Fibroblast of the conjunctiva (primary cell): ENCODE results near the gene ZNF343.
A peak's percentile ranks its signal among the peaks of the same experiment; 100 is the strongest.

Experiments used
- DNase-seq: peaks from one replicate; pipeline ENCODE4 v3.0.0-alpha.2; 2010; ENCODE audit warnings: low read depth

The ZNF343 gene

DNA sequence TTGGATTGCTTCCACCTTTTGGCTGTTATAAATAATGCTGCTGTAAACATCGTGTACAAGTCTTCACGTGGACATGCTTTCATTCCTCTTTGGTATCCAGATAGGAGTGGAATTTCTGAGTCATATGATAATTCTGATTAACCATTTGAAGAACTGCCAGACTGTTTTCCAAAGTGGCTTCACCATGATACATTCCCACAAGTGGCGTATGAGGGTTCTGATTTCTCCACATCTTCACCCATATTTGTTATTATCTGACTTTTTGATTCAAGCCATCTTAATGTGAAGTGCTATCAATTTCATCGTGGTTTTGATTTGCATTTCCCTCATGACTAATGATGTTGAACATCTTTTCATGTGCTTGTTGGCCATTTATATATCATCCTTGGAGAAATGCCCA lies 35.2 kb downstream of the ZNF343 start:
- no peak for DNase-seq

DNA sequence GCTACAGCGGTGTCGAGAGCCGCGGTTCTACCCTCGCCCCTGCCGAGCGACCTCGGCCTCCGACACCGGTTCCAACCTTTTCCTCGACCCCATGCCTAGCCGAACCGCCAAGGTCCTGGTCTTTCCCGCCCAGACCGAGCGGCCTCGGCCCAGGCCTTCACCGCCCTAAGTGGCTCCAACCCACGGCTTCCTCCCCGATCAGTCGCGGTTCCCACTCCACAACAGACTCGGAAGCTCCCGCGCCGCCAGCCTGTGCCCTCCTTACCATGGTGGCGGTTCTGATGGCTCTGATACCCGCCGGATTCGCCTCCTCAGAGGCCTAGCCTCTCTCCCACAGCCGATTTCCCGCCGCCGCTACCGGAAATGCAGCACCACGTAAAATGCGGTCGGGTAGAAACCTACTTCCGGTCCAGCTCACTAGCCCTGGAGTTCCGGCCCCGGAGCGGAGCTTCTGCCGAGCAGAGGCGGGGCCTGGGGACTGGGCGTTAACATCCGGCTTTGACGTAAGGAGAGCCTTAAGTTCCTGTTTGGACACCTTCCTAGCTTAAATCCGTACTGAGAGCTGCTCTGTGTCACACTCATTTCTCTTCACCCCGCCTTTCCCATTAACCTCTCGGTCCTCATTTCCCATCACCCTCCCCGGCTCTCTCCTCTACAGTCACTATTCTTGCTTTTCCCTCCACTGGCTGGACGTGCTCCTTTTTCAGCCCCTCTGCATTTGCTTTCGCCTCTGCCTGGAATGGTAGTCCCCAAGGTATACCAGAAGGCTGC lies 38.1 kb downstream of the ZNF343 start, which contains the start of gene SNRPB:
SNRPB (minus strand) TSS at position 367 of the 771 bp plus-strand sequence; CDS start at position 268, 99 bp downstream.
- peak; percentile 98 for DNase-seq

DNA sequence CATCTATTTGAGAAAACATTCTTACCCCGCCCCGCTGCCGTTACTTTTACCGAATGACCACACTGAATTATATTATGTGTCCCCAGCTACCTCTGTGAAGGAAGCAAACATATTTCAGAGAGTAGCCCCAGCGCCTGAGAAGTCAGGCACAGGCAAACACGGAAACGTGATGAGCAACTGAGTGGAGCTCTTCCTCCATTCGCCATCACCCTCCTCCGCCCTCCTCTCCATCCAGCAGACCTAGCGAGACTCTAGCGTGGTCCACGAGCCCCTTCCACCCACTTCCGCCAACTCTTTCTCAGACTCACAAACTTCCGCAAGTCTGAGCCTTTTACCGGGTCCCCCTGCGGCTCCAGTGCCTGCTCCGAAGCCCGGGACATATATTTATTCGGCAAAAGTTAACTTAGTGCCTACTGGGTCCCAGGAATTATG lies 38.7 kb downstream of the ZNF343 start:
- no peak for DNase-seq

DNA sequence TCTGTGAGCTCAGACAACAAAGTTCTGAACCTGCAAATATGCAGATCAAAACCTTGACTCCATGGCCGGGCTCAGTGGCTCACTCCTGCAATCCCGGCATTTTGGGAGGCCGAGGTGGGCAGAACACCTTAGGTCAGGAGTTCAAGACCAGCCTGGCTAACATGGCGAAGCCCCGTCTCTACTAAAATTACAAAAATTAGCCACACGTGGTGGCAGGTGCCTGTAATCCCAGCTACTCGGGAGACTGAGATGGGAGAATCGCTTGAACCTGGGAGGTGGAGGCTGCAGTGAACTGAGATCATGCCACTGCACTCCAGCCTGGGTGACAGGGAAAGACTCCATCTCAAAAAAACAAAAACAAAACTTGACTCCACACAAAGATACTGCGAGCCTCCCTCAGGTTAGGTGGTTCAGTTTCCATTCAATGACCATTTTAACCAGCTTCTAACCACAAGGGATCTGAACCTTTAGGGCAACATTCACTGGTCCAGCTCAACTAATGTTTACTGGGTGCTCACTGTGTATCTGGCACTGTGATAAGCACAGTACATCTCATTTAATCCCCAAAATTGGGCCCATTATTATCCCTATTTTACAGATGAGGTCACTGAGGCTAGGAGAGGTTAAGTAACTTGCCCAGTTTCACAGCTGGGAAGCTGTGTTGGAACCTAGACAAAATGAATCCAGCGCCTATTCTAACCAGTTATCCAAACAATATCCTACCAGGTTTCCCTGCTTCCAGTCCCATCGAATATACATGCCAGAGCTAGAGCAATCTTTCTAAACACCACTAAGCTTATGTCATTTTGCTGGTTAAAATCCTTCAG lies 39.9 kb downstream of the ZNF343 start:
- no peak for DNase-seq

DNA sequence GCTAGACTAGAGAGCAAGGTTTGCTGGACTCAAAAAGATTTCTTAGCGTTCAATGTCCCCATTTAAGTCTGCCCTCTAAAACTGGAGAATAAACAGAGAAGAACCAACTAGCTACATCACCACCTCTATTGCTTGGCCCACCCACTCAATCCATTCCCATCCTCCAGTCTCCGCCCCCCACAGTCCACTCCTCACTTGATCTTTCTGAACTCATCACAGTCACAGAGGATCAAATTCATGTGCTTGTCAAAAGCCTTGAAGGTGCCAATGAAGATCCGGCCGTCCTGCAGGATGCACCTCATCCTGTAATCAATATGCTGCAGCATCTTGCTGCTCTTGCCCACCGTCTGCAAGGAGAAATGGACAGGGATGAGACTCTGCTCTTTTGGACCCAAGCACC lies 41.3 kb downstream of the ZNF343 start:
- DNase-seq: no peak

DNA sequence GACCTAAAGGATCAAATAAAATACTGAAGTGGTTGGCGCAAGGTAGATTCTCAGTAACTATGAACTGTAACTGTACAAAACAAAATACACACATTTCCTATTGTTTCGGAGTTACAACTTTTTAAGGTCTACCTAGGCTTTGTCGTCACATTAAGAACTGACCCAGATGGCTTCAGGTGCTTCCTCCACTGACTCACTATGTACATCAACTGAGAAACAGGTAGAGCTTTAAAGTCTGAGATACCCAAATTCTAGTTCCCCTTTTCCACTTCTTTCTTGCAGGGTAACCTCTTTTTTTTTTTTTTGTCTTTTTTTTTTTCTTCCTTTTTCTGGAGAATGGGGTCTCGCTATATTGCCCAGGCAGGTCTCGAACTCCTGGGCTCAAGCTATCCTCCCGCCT lies 43.6 kb downstream of the ZNF343 start:
- no peak for DNase-seq

DNA sequence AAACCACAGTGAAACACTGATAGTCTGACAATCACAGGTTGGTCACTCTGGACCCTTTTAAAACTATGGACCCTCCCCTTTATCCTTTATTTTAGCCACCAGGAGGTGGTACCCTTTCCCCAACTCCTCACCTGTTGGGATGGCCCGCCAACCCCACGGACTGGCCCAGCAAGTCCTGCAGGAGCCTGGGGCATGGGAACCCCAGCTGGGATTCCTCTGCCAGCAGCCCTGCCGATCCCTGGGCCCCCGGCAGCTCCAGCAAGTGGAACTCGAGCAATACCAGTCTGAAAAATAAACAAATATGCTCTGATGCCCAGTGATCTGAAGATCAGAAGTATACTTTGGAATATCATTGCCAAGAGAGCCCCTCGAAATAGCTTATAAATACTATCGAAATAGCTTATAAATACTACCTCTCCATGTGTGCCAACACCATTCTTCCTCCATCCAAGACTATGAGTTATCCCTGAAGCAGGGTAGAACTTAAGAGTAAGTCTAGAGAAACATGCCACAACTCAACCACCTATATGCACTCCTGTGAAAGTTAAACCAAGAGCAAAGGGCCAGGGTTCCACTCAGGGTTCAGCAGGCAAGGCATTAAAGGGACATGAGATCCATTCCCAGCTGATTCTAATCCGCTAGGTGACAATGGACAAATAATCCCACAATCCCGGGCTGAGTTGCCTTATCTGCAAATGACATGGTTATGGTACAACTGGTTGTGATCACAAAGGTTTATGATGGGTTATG lies 44.9 kb downstream of the ZNF343 start:
- DNase-seq: no peak

DNA sequence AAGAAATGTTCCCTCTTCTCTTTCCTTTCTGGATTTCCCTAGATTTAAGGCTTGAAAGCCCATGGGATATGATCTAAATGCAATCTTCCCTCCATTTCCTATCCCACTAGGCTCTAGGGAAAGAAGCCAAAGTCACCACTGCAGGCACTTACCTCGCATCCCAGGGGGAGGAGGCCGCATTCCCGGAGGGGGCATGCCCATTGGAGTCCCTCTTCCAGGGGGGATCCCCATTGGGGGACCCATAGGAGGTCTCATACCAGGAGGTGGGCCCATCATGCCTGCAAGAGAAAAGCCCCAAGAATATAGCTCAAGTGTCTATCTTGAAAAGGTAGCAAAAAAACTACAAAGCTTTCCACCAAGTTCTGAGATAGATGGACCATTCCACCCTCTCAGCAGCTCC lies 46.2 kb downstream of the ZNF343 start:
- no peak for DNase-seq

DNA sequence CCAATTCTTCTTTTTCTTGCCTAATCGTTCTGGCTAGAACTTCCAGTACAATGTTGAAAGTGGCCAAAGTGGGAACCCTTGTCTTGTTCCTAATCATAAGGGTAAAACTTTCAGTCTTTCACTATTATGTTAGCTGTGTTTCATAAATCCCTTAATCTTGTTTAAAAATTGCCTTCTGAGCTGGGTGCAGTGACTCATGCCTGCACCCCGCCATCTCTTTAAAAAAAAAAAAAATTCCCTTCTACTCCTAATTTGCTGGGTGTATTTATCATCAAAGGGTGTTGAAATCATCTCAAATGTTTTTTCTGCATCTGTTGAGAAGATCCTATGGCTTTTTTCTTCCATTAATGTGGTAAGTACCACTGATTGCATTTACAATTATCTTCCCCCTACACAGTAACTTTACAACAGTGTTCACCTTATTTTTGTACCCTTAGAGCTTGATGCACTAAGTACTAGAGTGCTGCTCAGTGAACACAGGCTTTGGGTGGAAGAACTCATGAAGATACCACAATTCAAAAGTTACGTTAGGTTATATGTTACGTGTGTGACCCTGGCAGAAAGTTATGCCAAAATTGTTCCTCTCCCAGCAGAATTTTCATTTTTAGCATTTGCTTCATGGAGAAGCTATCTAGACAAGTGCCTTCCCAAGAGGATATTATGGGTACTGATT lies 47.8 kb downstream of the ZNF343 start:
- DNase-seq: peak; percentile 36

DNA sequence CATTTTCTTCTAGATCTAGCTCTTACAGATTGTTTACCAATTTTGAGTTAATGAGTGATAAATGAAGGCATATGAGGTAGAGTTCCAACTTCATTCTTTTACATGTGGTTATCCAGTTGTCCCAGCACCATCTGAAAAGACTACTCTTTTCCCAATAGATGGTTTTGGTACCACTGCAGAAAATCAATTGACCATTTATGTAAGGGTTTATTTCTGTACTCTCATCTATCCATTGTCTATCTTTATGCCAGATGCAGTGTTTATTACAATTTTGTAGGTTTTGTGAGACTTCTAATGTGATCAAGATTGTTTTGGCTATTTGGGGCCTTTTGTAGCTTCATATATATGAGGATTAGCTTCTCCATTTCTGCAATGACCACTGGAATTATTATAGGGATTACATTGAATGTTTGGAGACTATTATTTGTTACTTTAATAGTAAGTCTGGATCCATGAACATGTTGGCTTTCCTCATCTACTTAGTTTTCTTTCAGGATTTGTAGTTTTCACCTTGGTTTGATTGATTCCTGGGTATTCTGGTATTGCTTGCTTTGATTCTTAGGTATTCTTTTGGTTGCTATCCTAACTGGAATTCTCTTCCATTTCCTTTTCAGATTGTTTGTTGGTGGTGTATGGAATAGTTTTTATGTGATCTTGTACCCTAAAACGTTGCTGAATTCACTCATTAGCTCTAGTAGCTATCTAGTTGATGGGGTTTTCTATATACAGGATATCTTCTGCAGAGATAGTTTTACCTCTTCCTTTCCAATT lies 48.5 kb downstream of the ZNF343 start:
- no peak for DNase-seq

DNA sequence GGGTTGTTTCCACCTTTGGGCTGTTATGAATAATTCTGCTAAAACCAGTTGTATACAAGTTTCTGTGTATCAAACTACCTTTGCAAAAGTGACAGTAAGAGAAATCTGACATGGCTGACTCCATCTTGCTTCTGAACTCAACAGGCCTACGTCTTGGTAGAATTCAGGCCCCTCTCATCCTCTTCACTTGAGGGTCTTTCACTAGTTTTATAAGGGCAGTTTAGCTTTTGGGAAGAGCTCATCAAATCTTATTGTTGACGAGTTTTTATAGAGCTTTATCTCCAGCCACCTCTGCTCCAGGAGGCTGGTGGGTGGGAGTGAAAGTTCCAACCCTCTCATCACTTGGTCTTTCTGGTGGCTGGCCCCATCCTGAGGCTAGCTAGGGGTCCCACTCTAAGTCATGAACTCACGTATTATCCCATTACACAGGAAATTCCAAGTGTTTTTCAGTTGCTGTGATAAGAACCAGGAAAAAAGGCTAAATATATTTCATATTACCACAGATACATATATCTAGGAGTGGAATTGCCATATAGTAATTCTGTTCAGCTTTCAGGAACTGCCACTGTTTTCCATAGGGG lies 49.7 kb downstream of the ZNF343 start:
- DNase-seq: no peak

DNA sequence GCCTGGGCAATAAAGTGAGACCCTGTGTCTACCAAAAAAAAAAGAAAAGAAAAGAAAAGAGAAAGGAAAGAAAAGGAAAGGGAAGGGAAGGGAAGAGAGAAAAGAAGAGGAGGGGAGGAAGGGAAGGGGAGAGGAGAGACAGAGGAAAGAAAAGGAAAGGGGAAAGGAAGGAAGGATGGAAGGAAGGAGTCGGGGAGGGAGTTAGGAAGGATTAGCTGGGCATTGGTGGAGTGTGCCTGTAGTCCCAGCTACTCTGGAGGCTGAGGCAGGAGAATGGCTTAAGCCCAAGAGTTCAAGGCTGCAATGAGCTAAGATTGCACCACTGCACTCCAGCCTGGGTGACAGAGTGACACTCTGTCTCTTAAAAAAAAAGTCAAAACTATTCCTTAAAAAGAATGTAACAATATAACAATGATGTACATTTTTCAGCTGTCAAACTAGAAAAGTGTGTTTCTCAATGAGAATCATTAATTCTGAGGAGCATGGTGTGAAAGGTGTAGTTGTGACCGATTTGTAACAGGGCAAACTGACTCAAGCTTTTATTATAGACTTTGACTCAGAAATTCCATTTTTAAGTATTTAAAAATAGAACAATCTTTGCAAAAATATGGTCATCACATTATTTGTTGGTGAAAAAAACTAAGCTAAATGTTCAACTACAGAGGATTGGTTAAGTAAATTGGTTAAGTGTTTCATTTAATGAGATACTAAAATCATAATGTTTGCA lies 52.8 kb downstream of the ZNF343 start:
- no peak for DNase-seq

DNA sequence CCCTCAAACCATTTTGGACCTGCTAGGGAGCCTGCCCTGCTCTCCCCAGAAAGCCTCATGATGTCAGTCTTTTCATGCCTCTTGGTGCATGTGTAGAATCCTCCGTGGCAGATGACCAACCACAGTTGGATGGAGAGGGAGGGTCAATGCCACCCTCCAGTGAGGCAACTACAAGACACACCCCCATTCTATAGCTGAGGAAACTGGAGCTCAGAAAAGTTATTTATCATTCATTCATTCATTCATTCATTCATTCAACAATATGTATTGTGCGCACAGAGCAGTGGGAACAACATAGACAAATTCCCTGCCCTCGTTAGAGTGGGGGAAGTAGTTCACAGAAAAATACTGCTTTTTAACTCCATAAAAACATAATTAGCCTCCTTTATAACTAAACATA lies 54.9 kb downstream of the ZNF343 start:
- DNase-seq: no peak

DNA sequence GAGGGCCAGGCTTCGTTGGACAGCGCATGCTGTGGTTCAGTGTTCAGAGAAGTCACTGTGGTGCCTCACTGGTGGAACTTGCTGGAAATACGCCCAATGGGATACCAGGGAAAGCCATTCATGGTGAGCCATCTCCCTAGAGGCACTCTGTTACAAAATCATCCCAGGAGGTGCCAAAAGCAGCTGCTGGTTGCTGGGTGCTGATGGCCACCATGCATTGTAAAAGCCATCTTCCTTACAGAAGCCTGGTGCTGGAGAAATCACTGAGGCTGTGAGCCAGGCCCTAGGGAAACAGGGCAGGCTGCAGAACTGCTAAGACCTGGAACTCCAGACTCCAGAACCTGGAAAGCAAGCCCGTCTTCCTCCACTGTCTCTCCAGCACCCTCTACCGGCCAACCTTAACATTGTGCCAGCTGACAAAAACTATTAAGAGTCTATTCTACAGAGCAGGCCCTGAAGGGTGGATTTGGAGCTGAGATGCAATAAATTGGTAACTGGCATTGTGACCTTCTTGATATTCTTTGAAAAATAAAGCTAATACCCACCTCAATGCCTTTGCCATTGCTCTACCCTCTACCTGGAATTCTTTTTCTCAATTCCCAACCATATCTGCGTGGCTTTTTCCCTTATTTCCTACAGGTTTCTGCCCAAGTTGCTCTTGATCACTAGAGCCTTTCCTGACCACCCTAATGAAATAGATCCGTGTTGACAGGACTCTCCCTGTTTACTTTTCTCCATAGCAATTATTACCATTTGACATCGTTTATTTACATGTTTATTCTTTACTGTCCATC lies 56.6 kb downstream of the ZNF343 start:
- peak; percentile 74 for DNase-seq

DNA sequence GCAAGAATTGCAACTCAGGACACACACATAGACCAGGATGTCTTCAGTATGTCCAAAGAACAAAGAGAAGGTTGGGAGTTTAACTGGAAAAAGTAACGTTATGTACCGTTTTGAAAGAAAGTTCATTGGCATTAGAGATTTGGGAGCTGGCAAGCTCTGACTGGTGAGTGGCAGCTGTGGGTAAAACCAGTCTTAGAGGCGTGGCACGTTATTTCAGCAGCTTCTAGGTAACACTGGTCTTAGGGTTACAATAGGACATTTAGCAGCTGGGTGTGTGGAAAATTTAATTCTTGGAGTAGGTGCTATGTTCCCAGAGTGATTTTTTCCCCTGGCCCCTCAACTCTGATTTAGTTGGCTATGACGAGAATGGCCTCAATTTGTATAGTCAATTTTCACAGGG lies 57.3 kb downstream of the ZNF343 start:
- no peak for DNase-seq

DNA sequence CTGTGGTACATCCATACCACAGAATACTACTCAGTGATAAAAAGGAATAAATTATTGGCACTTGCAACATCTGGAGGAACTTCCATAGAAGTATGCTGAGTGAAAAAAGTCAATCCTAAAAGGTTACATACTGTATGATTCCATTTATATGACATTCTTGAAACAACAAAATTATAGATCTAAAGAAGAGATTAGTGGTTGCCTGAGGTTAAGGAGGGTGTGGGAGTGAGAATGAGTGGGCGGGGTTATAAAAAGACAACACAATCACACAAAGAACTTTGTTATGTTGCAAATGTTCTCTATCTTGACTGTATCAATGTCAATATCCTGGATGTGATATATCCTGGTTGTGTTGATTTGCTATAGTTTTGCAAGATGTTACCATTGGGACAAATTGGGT lies 59.3 kb downstream of the ZNF343 start:
- no peak for DNase-seq

DNA sequence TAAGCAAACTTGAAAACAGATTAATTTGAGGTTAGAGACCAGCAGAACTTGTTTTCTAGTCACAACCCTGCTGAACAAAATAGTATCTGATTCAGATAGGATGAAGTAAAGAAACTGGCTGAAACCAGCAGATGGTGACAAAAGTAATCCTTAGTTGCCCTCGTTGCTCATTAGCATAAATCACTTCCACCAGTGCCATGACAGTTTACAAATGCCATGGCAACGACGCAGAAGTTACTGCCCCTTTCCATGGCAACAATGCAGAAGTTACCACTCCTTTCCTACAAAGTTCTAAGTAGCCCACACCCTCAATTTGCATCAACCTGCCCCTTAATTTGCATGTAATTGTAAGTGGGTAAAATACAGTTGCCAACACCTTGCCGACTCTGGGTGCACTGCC lies 61.9 kb downstream of the ZNF343 start:
- no peak for DNase-seq
